ENCODE measurements around the gene ATF7IP. TPM values are rescaled to one million over a fixed set of nuclear protein-coding genes. Genes with fewer than 3 reads are reported as not detected.

Gene ATF7IP
- total and polyA plus RNA-seq, 7 donors, result 3.9 to 56.3 (median 28.5) TPM

DNA sequence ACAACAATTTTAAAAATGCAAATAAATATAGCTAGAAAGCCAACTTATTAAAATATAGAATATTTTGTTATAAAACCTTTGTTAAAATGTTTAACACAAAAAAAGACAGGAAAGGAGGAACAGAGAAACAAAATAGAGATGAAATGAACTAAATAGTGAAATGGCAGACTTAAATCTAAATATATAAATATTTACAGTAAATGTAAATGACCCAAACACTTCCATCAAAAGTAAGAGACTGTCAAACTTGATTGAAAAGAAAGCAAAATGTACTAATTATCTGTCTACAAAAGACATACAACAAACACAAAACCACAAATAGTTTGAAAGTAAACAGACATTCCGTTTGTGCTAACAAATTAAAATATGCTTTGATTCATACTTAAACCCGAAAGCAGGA, 160.5 kb downstream of the ATF7IP start:
- H3K4me3 ChIP-seq, result no peak overlapping the region
- peaks cover 30% of the 10 kb centered on the region for H3K9me3 ChIP-seq
- ATAC-seq, result no peak
- no peaks in the 10 kb centered on the region for H3K4me1 ChIP-seq
- no peak overlapping the region for H3K27ac ChIP-seq
- WGBS, 3 donors, result 93 to 100% (median 94%) methylated on average over 2 of the region's 2 CpGs
- H3K27me3 ChIP-seq (ENCODE audit: insufficient read depth in 3 of 3, low read length in 2 of 3), result no peaks in the 10 kb centered on the region
- peaks cover 0 to 2% of the 10 kb centered on the region in 2 donors for H3K36me3 ChIP-seq (ENCODE audit: insufficient read depth in 1 of 2, low read depth in 1 of 2)
- intact Hi-C loops (cut with DNase I), result no loop called here
- TF ChIP-seq, protein P1, sequence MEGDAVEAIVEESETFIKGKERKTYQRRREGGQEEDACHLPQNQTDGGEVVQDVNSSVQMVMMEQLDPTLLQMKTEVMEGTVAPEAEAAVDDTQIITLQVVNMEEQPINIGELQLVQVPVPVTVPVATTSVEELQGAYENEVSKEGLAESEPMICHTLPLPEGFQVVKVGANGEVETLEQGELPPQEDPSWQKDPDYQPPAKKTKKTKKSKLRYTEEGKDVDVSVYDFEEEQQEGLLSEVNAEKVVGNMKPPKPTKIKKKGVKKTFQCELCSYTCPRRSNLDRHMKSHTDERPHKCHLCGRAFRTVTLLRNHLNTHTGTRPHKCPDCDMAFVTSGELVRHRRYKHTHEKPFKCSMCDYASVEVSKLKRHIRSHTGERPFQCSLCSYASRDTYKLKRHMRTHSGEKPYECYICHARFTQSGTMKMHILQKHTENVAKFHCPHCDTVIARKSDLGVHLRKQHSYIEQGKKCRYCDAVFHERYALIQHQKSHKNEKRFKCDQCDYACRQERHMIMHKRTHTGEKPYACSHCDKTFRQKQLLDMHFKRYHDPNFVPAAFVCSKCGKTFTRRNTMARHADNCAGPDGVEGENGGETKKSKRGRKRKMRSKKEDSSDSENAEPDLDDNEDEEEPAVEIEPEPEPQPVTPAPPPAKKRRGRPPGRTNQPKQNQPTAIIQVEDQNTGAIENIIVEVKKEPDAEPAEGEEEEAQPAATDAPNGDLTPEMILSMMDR (IDR thresholded peaks at IDR 0.05), result no peak
- DNase-seq, result no peak

- Histone ChIP-seq H3K4me1 (no peaks in the 10 kb centered on the region), H3K27me3 (ENCODE audit: insufficient read depth in 3 of 3, low read length in 2 of 3) (no peaks in the 10 kb centered on the region)
Observed at GRCh38 chr12:14532152-14532551, 166.7 kb downstream of the ATF7IP start.

GRCh38 chr12:14537088-14537487, 171.6 kb downstream of the ATF7IP start:
- intact Hi-C loops (cut with DNase I), result no loop called here
- no peak for DNase-seq
- H3K27me3 ChIP-seq (ENCODE audit: insufficient read depth in 3 of 3, low read length in 2 of 3), result no peaks in the 10 kb centered on the region
- H3K9me3 ChIP-seq, result no peaks in the 10 kb centered on the region
- no peak overlapping the region for H3K27ac ChIP-seq
- WGBS, 3 donors, result 95 to 97% (median 96%) methylated on average over 5 of the region's 5 CpGs
- H3K4me3 ChIP-seq, result no peak overlapping the region
- TF ChIP-seq, protein P1 (IDR thresholded peaks at IDR 0.05), result no peak
- no peak for ATAC-seq
- peaks cover 0 to 35% of the 10 kb centered on the region in 2 donors for H3K36me3 ChIP-seq (ENCODE audit: insufficient read depth in 1 of 2, low read depth in 1 of 2)
- H3K4me1 ChIP-seq, result no peaks in the 10 kb centered on the region

More at GRCh38 chr12:14532152-14532551, 166.7 kb downstream of the ATF7IP start:
- H3K27ac ChIP-seq, result no peak overlapping the region
- intact Hi-C loops (cut with DNase I), result no loop called here
- peaks cover 0 to 18% of the 10 kb centered on the region in 2 donors for H3K36me3 ChIP-seq (ENCODE audit: insufficient read depth in 1 of 2, low read depth in 1 of 2)
- WGBS, 3 donors, result 87 to 91% (median 91%) methylated on average over 10 of the region's 10 CpGs
- TF ChIP-seq, protein P1 (IDR thresholded peaks at IDR 0.05), result no peak
- ATAC-seq (no peak), DNase-seq (no peak)
- H3K9me3 ChIP-seq, result no peaks in the 10 kb centered on the region
- no peak overlapping the region for H3K4me3 ChIP-seq

DNA sequence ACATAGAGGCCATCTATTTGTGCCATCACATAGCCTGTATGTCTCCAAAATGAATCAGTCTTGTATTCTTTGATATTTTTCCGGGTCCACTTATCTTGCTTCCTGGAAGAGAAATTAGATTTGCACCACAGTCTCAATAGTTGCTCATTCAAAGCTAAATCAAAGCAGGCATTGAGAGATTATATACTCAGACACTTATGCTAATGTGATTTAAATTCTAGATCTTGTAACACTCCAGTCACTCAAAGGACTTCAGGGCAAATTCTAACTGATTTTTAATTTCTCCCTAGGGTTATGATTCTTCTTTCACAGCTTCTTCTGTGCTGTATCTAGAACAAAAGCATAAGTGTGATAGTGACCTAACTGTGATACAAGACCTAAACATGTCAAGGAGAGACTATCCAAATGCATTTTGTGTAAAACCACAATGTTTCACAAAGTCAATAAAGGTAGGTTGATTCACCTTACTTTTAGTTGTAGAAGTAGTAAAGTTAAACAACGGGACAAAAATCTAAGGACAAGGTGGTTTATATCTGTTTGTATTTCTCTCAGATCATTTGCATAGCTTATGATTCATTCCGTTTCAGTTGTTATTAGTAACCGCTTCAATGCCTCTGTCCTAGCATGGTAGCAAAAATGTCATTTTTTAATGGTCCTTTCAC, 175.4 kb downstream of the ATF7IP start:
- Histone ChIP-seq H3K4me1 (no peaks in the 10 kb centered on the region), H3K9me3 (no peaks in the 10 kb centered on the region), H3K4me3 (no peak overlapping the region), H3K27me3 (ENCODE audit: insufficient read depth in 3 of 3, low read length in 2 of 3) (no peaks in the 10 kb centered on the region), H3K27ac (no peak overlapping the region), H3K36me3 (ENCODE audit: insufficient read depth in 1 of 2, low read depth in 1 of 2) (peaks cover 0 to 19% of the 10 kb centered on the region in 2 donors)
- 81 to 82% (median 81%) methylated on average over 4 of the region's 4 CpGs for WGBS, 3 donors
- intact Hi-C loops (cut with DNase I), result no loop called here
- no peak for DNase-seq
- TF ChIP-seq, protein P1 (IDR thresholded peaks at IDR 0.05), result no peak
- ATAC-seq, result no peak
